Activated naive CD4-positive, alpha-beta T cell (primary cell): ENCODE measurements around the gene MARCHF3.
"Not testable (repeated sequence)": the region's sequence is repeated elsewhere in the genome, so short reads cannot be mapped to it uniquely, and the experiment has no call there.

ENCODE experiments used
- DNase-seq, 4 experiments: peaks; one replicate each; lab custom pipeline; 2025; lab: John Stamatoyannopoulos, UW

The MARCHF3 gene

DNA sequence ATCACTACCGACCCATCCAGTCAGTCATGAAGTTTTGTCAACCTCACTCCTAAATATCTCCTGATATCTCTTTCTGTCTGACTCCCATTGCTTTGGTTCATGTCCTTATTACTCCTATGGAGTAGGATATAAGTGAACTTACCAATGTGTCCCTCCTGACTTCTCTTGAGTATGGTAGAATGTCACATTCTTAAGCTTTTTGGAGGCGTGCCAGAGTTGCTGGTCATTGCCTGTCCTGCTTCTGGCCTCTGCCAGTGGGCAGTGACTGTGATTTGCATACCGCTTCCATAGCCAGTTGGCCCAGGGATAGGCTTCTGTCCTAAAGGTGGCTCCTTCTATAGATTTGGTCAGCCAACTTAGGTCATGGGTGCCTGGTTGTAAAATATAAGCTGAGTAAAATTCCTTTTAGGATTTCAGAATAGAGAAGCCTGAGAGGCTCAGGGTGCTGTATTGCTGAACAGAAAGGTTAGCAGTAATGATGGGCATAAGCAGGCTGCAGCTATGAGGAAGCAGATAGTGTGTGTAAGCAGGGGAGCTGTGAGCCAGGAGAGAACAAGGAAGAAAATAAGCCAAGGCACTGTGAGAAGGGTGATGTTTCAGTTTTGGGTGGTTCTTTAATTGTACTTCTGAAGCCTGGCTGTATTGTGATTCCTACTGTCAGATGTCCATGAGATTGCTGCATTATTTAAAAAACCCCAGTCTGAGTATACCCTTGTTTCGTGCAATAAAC, 16.1 kb upstream of the MARCHF3 start:
- DNase-seq, result no peak

DNA sequence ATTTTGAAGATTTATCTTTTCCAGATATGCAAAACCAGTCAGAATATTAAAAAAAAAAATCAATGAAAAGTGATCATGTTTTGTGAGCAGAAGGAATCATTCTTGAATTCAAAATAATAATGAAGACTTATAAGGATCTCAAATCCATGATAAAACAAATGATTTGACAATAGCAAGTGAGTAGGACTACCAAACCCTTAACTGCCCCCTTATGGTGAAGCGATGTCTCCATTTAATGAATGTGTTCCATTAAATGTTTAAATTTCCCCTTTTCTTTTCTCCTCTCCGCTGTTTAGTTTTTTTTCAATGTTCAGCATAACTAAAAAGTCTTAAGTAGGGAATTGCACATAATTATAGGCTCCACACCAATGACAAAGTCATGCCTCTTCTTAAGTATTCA, 12.2 kb upstream of the MARCHF3 start:
- no peak for DNase-seq

DNA sequence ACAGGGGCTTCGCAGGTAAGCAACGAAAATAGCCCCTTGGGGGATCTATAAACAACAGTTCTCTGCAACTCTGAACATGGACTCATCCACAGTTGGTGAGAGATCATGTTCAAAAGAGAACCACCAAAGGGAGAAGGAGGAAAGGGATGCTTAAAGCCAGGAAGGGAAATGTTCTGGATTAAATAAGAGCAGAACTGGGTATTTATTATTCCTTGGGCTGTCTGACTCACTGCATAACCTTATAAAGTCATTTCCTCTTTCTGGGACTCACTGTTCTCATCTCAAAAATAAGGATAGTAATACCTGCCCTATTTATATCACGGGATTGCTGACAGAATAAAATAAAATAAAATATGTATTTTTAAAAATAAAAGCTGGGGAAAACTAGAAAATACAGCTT, 11.2 kb upstream of the MARCHF3 start:
- no peak for DNase-seq

DNA sequence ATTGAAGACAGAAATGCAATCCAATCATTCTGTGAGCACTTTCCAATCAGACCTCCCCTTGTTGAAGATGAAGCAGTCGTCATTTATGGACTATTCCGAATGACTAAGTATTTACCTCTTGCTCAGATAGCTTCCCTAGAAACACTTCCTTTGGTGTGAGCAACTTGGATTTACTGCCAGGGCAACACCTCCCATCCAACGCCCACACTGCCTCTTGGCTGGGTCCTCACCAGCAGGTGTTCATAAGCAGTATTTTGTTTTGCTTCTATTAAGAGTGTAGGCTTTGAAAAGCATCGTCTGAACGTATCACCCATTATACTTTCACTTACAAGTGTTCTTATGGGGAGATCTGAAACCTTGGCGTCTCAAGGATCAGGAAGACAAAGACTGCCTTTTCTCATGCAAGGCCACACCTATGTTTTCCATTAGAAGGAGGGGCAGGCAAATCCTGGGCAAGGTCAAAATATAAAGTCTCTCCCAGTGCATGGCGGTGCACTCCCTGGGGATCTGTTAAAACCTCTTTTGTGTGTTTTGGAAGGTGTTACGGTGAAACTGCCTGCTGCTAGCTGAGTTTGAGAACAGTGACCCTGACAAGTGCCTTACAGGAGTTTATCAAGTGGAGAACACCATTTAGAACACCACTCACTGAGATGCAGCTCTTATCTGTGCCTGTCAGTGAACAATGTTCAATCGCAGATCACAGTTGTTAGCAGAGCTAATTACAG, 10.6 kb upstream of the MARCHF3 start:
- no peak for DNase-seq

DNA sequence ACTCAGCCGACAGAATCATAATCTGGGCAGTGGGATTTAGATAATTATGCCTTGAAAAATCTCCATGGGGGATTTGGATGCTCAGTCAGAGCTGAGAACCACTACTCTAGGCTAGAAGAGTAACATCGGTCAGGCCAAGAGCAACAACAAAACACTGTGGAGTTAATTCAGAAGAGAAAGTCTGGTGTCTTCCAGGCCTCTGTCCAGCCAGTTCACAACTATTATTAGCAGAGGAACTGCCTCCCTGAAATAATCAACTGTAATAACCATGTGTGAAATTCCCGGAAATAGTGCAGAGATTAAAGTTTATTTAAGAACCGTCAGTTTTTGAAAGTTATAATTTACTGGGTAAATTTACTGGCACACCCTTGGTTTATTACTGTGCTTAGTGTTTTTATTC, 8.2 kb upstream of the MARCHF3 start:
- DNase-seq, result no peak

DNA sequence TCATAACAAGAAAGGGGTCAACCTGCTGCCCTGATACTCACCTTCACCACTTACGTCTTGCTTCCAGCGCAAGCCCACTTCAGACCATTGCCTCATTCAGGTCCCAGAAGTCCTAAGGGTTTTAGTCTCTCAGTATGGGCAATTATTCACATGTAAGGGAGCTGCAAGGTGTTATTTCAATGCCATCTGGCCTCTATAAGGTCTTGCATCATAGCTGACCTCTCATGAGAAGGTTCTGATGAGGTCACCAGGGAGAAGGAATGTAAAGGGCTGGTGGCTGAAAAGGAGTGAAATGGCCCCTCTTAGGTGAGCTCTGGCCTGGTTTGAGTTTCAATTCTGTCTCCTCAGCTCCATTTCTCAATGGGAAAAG, 1.5 kb upstream of the MARCHF3 start:
- no peak for DNase-seq

DNA sequence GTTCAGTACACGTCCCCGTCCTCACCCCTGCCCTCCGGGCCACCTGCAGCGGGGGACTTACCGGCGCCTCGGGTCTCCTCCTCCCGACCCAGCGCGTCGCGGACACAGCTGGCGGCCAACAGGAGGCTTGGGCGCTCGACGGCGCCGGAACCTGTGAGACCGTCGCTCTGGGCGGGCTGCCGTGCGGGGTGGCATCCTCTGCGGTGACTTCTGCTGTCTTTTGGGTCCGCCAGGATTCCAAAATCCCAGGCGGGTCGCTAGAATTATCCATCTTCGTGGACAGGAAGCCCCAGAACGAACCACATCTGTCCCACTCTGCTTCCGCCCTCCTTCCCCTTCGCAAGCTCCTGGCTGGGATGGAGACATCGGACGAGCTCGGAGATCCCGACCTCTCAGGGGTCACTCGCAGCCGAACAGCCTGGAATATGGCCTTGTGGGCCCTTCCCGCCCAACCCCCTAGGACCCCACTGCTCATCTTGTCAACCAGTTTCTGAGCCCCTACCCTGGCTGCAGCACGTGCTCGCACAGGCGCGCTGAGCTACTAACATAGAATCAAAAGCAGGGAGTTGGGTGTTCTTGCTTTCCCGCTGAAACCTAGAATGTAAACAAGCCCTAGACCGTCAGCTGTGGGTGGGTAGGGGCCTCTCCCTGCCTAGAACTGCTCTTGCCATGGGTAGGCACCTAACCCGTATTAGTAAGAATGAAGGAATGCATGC, 947 bp upstream of the MARCHF3 start:
- DNase-seq, result no peak

DNA sequence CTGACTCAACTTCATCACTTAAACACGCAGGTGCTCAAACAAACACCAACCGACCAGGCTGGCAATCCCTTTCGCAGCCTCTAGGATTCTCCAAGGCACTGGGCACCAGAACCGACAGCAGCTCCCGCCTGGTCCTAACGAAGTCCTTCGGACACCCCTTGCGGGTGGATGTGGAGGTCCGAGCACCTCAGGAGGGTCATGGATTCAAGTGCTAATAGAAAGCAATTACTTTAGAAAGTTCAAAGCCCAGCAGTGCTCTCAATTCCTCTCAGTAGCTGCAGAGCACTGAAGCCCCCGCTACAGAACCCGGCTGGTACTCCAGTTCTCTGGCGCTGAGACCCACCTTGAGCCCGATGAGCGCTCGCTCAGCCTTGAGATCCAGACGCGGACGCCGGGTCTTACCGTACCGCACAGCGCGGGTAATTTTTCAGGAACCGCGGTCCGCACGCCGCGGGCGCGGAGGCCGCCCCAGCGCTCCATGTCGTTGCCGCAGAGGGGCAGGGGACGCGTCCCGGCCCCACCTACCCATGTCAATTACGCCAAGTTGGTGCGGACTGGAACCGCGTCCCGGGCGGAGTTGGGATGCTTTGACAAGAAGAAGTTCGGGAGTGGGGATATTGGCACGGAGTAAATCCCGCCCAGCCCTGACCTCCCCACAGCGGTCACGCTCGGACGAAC, 638 bp downstream of the MARCHF3 start:
- peak; percentile 8 to 22 (median 14) for DNase-seq

DNA sequence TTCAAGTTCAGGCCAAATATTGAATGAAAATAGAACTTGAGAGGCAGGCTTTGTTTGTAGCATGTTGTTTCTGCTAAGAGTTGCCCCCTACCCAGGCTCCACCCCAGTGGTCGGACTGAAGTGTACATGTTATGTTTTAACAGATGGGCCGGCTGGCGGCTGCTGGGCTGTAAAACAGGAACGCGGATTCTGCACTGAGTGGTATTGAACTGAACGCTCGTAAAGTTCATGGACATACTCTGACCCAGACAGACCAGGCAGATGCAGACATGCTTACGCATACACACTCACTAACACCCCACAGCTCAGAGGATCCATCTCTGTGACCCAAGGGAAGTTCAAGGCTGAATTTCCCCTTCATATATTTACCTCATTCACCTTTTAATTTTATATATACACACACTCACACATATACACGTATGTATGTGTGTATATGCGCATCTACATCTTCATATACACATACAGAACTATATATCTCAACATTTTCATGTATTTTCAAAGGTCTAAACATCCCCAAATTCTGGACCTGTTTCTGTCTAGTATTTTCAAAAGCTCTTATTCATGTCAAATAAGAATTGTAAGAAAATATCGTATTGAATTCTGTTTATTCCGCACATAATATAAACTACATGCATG, 1.4 kb downstream of the MARCHF3 start:
- DNase-seq, result no peak

DNA sequence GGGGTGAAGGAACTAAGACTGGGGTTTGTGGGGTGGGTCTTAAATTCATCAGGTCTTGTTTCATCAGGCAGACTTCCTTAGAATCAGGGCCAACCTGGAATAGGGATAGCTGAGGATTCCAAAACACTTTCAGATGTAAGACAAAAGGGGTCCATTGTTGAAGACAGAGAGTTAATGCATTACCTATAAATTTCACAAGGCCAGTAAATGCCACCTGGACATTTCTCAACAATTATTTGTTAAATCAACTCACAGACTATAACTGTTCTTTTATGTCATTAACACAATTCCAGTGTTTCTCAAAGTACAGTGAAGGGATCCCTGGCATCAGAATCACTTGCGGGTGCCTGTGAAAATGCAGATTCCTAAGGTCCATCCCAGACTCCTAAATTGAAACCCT, 2.8 kb downstream of the MARCHF3 start:
- no peak for DNase-seq

DNA sequence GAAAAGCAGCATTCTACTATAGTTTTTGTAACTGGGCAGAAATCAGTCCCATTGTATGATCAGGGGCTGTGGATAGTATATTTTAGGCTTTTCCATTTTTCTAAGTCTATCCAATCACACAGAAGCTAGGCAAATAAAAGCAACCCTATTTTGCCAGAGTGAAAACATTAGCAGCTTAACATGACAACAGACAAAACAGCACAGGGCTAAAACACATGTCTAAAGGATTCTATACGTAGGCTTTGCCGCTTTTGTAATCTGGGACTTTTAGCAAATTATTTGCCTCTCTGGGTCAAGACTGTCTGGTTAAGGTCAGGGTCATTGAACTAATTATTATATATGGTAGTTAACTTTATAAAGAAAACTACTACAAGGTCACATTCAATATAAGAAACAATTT, 4.2 kb downstream of the MARCHF3 start:
- no peak for DNase-seq

DNA sequence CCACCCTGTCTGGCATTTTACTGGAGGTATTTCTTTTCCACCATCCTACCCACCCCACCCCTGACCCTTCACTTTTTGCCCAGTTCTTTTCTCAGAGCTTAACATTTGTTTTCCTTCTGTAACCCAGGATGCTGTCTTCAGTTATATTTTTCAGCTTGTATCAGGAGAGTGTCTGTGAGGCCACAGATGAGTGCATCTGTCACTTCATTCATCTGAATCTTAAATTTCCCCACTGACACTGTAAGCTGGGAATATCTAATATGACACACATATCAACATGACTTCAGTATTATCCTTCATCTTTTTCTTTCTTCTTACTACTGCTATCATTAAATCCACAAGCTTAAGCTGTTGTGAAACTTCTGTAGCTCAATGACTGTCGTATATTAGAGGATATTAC, 4.9 kb downstream of the MARCHF3 start:
- no peak for DNase-seq

DNA sequence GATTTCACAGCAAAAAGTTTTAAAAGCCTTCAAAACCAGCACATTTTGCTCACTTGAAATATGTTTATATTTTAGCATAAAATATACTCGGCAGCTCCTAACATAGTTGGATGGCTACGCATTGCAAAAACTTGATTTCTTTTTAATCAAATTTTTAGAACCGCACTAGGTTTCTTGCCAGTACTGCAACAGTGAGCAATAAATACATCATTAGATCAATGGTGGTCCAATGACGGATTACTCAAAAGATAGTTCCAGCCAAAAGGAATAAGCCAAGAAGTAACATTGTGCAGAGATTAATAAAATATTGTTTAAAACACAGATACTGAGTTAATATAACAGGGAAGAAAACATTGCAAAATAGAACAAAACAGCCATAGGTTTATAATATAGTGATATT, 5.5 kb downstream of the MARCHF3 start:
- no peak for DNase-seq

DNA sequence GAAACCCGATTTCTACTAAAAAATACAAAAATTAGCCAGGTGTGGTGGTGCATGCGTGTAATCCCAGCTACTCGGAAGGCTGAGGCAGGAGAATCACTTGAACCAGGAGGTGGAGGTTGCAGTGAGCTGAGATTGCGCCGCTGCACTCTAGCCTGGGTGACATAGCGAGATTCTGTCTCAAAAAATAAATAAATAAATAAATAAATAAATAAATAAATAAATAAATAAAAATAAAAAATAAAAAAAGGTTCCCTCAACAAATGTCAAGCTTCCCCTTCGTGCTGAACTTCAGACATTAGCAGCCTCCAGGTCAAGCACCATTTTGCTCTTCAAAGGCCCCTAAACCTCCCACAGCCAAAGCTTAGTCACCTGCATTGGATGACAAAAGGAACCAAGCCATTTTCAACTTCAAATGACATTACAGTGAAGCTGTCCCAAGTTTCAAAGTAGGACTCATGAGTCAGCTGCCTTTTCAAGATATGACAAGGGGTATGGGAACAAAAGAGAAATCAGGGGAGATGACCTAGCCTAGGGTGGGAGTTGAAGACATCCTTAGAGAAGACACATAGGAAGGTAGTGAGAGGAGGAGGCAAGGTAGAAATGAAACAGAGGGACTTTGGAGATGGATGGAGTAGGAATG, 6.7 kb downstream of the MARCHF3 start:
- not testable (repeated sequence) for DNase-seq

DNA sequence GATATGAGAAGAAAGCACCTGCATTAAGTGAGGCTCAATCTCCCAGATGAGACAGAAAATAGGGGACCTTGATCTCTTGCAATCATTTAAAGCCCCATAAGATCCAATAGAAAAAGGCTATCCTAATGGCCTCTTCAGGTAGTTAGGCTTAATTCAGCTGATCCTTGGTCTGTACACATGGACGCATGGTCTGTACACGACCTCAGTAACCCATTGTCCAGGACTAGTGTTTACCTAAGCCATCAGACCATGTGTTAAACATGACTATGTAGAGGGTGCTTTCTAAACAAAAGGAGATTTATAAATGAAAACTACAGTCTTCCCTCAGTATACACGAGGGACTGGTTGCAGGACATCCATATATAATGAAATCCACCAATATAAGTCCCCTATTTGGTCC, 7.5 kb downstream of the MARCHF3 start:
- DNase-seq, result no peak

DNA sequence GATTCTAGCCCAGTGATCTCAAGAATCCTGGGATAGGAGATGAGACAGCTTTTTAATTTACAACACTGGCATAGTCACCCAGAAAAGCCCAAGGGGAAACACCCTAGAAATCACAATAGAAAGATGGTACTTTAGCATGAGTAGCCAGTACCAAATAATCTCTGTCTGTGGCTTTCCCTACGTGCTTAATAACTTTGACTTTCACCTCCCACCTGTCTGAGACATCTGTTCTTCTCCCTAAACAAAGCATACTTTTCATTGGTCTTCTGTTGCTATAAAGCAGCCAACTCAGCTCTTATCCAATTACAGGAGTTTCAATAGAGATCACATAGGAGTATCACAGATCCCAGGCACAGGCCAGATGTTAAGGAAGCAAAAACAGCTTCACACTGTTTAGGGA, 10.4 kb downstream of the MARCHF3 start:
- no peak for DNase-seq

DNA sequence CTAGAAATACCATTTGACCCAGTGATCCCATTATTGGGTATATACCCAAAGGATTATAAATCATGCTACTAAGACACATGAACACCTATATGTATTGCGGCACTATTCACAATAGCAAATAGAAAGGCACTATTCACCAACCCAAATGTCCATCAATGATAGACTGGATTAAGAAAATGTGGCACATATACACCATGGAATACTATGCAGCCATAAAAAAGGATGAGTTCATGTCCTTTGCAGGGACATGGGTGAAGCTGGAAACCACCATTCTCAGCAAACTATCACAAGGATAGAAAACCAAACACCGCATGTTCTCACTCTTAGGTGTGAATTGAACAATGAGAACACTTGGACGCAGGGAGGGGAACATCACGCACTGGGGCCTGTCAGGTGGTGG, 13.6 kb downstream of the MARCHF3 start:
- not testable (repeated sequence) for DNase-seq

DNA sequence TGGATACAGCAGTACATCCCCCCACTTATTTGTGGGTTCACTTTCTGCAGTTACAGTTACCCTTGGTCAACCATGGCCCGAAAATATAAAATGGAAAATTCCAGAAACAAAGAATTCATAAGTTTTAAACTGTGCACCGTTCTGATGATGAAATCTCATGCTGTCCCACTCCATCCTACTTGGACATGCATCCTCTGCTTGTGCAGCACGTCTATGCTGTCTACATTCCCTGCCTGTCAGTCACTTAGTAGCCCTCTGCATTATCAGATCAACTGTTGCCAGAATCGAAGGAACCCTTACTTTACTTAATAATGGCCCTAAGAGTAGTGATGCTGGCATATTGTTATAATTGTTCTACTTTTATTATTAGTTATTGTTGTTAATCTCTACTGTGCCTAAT, 14.6 kb downstream of the MARCHF3 start:
- no peak for DNase-seq

DNA sequence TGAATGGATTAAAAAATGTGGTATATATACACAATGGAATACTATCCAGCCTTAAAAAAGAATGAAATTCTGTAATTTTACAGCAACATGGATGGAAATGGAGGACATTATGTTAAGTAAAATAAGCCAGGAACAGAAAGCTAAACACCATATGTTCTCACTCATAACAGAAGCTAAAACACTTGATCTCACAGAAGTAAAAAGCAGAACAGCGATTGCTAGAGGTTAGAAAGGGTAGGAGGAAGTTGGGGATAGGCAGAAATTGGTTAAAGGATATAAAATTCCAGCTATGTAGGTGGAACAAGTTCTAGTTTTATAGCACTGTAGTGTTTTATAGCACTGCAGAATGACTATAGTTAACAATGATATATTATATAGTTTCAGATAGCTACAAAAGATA, 15.8 kb downstream of the MARCHF3 start:
- DNase-seq, result no peak

DNA sequence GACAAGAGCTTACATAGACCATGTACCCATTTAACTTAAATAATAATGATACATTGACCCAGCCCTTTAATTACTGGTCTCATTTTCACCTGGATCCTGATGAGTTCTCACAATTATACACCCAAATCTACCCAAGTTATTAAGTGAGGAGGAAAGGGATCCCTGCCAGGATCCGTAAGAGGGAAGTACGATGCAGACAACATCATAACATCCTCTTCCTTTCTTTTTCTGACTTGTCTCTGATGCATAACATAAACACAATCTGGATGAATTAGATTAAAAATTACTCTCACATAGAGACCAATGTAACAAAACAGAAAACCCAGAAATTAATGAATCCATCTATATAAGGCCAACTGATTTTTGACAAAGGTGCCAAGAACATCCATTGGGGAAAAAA, 17.0 kb downstream of the MARCHF3 start:
- DNase-seq, result no peak

DNA sequence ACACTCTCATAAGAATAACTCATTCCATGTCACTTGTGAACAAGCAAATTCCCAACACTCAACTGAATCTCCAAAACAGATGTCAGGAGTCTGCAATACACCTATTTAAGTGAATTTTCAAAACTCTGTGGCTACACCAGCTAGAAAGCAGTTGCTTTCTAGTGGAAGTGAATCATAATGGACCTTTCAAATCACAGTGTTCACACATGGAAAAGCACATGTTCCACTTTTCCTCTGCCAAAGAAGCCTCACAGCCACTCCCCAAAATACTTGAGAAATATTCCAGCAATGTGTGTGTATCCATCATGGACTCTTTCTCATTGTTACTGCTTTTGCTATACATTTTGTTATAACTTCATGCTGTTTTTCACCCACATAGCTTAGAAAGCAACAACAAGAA, 17.4 kb downstream of the MARCHF3 start:
- DNase-seq, result no peak
